Stimulated activated naive CD4-positive, alpha-beta T cell treated with Interleukin-2 at 50 U/mL for 16 hours (primary cell): ENCODE data around the gene POFUT1.
"Not testable (repeated sequence)": the region's sequence is repeated elsewhere in the genome, so short reads cannot be mapped to it uniquely, and the experiment has no call there.

Source experiments
- DNase-seq: peaks from one replicate; lab custom pipeline; 2025; lab: John Stamatoyannopoulos, UW

The POFUT1 gene

GRCh38 chr20:32189123-32189410 is 18.6 kb upstream of the POFUT1 start:
- DNase-seq, result no peak

DNA sequence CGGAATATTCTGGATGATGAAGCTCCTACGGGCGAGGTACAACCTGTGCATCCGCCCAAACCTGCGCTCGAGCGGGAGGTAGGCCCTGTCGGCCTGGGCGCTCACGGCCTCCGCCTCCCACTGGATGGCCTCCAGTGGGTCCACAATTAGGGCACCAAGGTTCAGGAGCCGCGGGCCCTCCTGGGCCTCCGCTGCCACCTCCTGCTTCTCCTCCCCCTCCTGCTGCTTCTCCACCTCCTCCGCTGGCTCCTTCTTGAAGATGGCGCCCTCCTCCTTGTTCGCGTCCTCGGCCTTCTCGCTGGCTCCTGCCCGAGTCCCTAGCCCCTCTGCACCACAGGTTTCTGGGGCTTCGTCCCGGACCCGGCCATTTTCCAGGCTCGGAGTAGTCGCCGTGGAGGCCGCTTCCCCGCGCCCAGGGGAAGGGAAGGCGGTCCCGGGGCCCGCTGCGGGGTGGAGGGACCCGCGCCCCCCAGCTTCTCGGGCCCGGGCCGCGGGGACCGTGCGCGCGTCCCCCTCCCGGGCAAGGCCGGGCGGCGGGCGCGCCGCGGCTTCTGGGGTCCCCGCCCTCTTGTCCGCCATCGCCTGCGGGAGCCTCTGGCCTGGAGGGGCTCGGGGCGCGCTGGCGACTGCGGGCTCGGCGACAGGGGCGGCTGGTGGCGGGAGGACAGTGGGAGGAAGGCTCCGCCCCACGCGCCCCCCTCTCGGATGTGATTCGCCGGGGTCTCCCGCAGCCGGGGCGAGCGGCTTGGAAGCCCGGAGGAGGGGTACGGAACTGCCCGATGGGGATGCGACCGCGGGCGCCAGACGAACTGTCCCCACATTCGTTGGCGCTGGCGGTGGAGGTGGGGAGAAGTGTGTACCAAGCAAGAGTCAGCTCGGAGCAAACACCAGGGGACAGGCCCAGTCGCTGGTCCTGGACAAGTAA is 17.7 kb upstream of the POFUT1 start:
- peak; percentile 30 for DNase-seq

- DNase-seq, result no peak
These were observed 16.9 kb upstream of the POFUT1 start for GRCh38 chr20:32190616-32191415.

DNA sequence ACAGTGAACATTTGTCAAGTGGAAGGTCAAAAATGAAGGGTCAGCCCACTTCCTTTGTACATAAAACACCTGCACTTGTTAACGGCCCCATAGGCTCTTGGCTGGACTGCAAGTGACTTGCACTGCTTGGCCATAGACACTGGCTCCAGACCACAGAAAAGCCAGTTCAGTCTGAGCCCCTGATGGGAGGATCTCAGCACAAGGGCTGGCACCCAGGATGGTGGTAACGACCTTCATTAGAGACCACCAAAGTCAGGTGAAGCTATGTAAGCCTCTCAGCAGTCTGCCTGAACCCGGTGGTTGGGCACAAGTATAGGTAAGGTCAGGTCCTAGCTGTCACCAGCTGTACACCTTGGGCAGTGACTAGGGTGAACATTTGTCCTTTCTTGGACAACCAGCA is 16.3 kb upstream of the POFUT1 start:
- no peak for DNase-seq

DNA sequence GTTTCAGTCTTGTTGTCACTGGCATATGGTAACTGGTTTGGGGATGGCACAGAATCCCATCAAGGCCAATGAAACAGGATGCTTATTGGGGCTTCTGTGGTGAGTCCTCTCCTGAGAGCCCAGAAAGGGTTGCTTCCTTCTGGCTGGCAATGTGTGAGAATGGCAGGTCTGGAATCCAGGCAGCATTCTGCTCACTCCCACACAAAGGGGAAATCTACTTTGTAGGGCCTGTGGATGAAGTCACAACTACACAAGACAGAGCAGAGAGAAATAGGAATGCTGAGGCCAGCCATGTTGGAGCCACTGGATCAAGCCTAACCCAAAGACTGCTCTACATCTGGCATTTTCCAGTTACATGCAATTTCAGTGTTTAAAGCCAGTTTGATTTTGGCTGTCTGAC is 15.8 kb upstream of the POFUT1 start:
- DNase-seq, result no peak

- no peak for DNase-seq
These were observed 15.0 kb upstream of the POFUT1 start for GRCh38 chr20:32192698-32193097.

DNA sequence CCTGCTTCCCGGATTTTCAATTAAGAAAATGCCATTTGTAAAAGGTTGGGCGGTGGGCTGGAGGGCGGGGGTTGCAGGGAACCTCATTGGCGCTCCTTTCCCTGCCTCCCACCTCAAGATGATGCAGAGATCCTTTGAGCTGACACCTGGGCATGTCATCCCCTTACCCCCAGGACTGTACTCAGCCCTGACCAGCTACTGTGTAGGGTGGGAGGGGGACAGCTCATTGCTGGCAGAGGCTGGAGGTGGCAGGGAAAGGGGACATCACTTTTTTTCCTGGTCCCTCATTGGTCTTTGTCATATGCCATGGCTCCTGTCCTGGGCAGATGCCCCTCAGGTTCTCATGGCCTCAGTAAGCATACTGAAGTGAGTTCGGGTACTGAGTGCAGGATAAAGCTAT is 14.3 kb upstream of the POFUT1 start:
- DNase-seq, result not testable (repeated sequence)

- no peak for DNase-seq
These were observed 13.7 kb upstream of the POFUT1 start for GRCh38 chr20:32193996-32194395.

GRCh38 chr20:32195581-32195980 is 12.1 kb upstream of the POFUT1 start:
- no peak for DNase-seq

DNA sequence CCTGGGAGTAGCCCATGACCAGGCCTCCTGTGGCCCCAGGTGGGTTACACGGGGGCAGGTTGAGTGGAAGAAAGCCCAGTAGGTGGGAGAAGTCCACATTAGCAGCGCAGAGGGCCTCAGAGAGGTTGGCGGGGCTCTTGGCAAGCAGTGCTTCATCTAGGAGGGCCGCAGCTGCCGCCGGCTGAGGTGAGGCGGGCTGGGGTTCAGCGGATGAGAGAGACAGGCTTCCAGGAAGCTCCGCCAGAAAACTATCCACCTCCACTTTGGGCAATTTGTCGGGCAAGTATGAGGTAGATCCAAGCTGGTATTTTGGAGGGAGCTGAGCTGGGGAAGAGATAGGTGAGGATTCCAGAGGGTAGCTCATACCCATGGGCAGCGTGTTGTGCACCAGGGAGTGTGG is 11.1 kb upstream of the POFUT1 start:
- DNase-seq, result not testable (repeated sequence)

DNA sequence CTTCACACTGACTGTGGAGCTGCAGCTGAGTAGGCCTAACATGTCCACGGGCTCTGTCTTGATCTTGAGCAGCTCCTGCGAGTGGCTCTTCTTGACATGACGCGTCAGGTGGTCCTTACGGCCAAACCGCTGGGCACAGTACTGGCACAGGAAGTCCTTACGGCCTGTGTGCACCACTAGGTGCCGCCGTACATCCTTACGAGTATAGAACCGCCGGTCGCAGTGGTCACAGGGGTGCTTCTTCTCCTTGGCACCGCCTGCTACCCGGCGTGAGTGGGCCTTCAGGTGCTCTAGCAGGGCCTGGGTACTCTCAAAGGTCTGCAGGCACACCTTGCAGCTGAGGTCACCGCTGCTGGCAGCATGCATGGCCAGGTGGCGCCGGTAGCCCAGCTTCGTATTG is 10.5 kb upstream of the POFUT1 start:
- not testable (repeated sequence) for DNase-seq

DNA sequence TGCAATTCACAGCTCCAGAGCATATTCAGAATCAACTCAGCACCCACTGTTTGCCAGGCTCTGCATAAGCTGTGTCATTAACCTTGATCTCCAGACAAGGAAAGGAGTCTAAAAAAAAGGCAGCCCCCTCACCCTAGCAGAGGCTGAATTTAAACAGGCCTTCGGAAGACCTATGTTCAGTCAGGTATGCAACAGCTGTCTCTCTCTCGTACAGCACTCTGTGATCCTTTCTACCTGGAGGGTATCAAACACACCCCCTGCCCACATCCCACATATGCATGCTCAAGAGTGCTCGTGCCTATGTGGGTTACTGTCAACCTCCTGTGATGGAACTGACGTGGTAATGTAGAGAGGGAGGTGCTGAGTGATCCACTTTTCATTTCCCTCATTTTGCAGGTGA is 8.7 kb upstream of the POFUT1 start:
- DNase-seq, result no peak

- DNase-seq, result no peak
These were observed 6.2 kb upstream of the POFUT1 start for GRCh38 chr20:32201296-32201976.

DNA sequence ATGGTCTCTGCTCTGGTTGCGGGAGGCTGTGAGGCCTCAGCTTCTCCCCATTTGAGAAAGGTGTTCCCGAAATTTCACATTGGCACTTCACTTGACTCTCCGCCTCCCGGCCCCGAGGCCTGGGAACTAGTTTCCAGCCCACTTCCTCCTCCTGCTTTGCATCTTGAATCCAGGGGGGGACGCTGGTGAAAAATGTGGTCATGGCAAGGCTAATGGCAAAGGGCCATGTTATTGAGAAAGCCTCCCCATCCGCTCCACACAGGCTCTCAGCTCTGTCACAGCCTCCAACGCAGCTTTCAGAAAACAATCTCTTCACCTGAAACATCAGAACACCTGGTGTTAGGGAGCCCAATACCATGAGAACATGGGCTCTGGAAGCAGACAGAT is 5.7 kb upstream of the POFUT1 start:
- DNase-seq, result no peak

DNA sequence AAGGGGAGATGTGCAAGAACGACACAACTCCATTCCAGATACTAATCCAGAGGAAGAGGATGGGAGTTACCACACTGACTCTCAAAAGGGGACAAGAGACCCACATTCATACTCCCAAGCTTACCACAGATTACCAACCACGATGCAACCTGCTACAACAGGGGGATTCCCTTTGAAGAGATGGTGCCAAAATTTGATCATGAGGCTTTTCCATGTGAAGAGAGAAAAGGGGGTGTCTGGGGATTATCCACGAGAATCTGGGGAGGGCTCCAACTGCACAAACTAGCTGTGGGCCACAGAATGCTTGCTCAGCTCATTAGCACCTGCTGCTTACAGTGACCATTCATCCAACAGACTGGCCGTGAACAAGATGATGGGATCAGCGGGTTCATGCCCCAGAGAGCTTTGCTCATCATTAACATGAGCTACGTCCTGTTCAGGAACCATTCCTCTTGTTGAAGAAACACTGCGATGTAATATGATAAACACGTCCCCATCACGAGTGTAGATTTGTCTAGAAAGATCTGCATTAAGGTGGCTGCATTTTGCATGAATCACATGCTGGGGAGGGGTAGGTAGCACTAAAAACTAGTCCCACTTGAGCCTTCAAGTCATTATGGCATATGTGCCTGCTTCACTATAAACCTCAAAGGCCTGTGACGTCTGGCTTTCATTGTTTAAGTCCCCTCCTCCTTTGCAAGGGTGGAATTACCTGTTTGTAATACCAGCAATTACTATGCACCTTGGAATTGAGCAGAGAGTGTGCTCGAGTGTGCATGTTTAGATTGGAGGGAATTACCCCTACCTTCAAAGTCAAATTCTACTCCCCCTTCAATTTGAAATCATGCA is 4.1 kb upstream of the POFUT1 start:
- peak; percentile 43 for DNase-seq

DNA sequence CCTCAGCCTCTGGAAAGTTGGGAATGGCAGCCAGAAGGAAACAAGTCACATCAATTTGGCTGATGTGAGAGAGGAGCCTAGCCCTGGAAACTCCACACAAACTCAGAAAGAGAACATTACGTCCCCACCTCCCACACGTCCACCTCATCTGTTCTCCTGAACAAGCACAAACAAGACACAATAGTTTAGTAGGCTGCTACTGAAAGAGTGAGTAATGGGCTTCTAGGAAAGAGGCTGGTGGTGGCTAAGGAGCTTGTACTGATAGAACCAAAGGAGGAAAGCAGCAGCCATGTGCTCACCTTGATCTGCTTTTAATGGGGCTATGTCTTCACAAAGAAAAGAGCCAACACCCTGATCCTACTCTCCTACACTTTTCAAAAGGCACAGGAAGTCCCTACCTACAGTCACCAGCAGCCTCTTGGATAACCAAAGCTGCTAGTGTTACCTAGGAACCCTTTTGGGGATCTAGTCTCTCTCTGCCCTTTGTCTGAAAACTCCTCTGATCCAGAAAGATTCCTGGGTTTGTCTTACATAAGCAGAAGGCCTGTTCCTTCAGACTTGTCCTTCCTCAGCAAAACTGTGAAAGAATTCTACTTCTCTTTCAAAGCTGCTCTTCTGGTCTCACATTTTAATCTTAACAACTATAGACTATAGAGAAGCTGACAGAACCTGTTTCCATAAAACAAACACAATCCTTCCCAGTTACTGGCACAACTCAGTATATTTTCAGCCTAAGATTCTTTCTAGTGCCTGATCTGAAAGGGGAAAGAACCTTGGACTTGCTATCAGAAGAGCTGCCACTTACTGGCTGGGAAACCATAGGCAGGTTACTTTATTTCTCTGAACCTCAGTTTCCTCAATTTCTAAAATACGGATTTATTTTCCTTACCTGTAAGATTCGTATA is 3.2 kb upstream of the POFUT1 start:
- peak; percentile 84 for DNase-seq

DNA sequence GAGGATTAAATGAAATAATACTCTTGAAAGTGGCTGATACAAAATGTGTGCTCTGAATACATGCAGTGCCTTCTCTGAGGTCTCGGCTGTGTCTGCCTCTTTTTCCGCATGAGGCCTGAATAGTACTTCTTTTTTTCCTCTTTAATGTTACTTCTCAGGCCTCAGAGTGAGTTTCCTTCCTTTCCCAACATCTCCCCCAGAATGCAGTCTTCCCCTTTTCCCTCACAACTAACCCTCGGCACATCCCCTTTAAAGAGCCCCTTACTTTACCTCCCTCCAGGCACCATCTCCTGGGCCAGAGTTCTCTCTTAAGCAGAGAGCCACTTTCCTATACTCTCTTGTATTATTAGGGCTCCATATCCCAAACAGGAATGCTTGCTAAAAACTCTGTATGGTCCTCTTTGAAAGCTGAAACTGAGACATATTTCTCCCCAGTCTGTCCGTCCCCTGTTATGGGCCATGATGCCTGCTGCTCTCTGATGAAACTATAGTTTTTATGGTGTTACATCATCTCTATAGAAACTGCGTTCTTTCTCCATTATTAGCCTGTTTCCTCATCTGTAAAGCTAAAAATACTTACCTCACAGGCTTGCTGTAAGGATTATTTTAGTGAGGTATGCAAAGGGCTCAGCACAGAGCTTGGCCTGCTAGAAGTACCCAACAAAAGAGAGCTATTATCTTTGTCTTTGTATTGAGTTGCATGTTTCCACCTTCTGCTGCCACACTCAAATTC is 2.4 kb upstream of the POFUT1 start:
- no peak for DNase-seq

GRCh38 chr20:32205843-32206759 is 1.6 kb upstream of the POFUT1 start:
- DNase-seq, result no peak
